ENCODE data around the gene FOXE3. TPM values are rescaled to one million over a fixed set of nuclear protein-coding genes. Genes with fewer than 3 reads are reported as not detected.

FOXE3 gene
- total RNA-seq, 1 experiment from 2014 or later: 0.20 TPM

- Histone ChIP-seq H3K9me2 (ENCODE audit: insufficient read depth) (no peaks in the 10 kb centered on the region), H3K9me3 (ENCODE audit: control insufficient read depth in 1 of 2, insufficient read depth in 1 of 2, low read depth in 1 of 2, low read length in 2 of 2) (no peaks in the 10 kb centered on the region), H3K27me3 (ENCODE audit: insufficient read depth, low read length) (peaks cover 13% of the 10 kb centered on the region; the same call in 1 of the 2 replicates), H4K20me1 (ENCODE audit: insufficient read depth) (no peaks in the 10 kb centered on the region), H3K4me2 (ENCODE audit: low read length) (no peak overlapping the region), H3K4me3 (replicated peaks in 1 of 2; ENCODE audit: low read depth in 1 of 2, low read length in 2 of 2) (no peak overlapping the region), H3K79me2 (ENCODE audit: insufficient read depth, low read length) (no peaks in the 10 kb centered on the region), H3K9ac (ENCODE audit: low read length) (no peak overlapping the region), H3K4me1 (ENCODE audit: control insufficient read depth in 1 of 2, insufficient read depth in 2 of 2, low read length in 2 of 2) (no peaks in the 10 kb centered on the region), H3K36me3 (ENCODE audit: control insufficient read depth in 1 of 2, insufficient read depth in 2 of 2, low read length in 2 of 2) (no peaks in the 10 kb centered on the region), H3K27ac (ENCODE audit: low read depth, low read length) (no peak overlapping the region), H2AFZ (ENCODE audit: low read depth, low read length, poor library complexity, severe bottlenecking) (no peak overlapping the region)
- DNase-seq (ENCODE audit: low read depth, low spot score) (no peak), ATAC-seq (no peak)
- BruUV-seq (replicated peaks): no TSS peak
- intact Hi-C loops (cut with micrococcal nuclease): no loop called here
- RAD21 ChIA-PET (ENCODE audit: low non-redundant PET in 1 of 2, low total read pairs in 2 of 2, uncharacterized antibody in 2 of 2, unreplicated experiment in 2 of 2): no interaction called here
- POLR2A ChIA-PET: no interaction called here
- TF ChIP-seq SRF (IDR thresholded peaks at IDR 0.05; ENCODE audit: low read depth) (no peak), EGR1 (IDR thresholded peaks at IDR 0.05; ENCODE audit: low read depth) (no peak), EZH2phosphoT487 (IDR thresholded peaks at IDR 0.05; ENCODE audit: borderline replicate concordance) (no peak), CTCF (IDR thresholded peaks at IDR 0.05 in 2 of 3, conservative IDR thresholded peaks at IDR 0.05 in 1 of 3; ENCODE audit: borderline replicate concordance in 1 of 3, insufficient read depth in 1 of 3, low read depth in 2 of 3, low read length in 2 of 3) (no peak), SIN3A (IDR thresholded peaks at IDR 0.05; ENCODE audit: low read depth) (no peak), EZH2 (IDR thresholded peaks at IDR 0.05) (no peak), POLR2AphosphoS5 (IDR thresholded peaks at IDR 0.05; ENCODE audit: low read depth, low read length) (no peak), ELF1 (IDR thresholded peaks at IDR 0.05; ENCODE audit: borderline replicate concordance, low read depth) (no peak), MAX (IDR thresholded peaks at IDR 0.05) (no peak), JUND (IDR thresholded peaks at IDR 0.05) (no peak), RAD21 (IDR thresholded peaks at IDR 0.05; ENCODE audit: low read depth) (no peak), SP1 (IDR thresholded peaks at IDR 0.05; ENCODE audit: low read depth) (no peak), ZBTB33 (IDR thresholded peaks at IDR 0.05; ENCODE audit: extremely low read depth, insufficient replicate concordance, low read length) (no peak), YY1 (IDR thresholded peaks at IDR 0.05; ENCODE audit: extremely low read depth, insufficient replicate concordance, low read depth, low read length) (no peak), FOSL1 (IDR thresholded peaks at IDR 0.05; ENCODE audit: low read depth) (no peak)
- CTCF ChIA-PET: no interaction called here
Measured at GRCh38 chr1:47442842-47443529, 26.9 kb downstream of the FOXE3 start.

Data from HCT116 (cell line).